Right lobe of liver (tissue), 6 donors: ENCODE measurements around the gene PCDHGC4. TPM values are rescaled to one million over a fixed set of nuclear protein-coding genes. Genes with fewer than 3 reads are reported as not detected.

ENCODE experiments used
- ATAC-seq, 4 donors: fragments of 200-7000 bp; cut with Tn5 transposase; one replicate each; pipeline ENCODE4 v1.9.1; 2020; ENCODE audit warnings: mild to moderate bottlenecking in 4 of 4, moderate library complexity in 4 of 4
- DNase-seq, 3 donors: peaks; one replicate each; pipeline ENCODE4 v3.0.0-alpha.2; 2020
- H3K27ac ChIP-seq, 3 donors: fragments of 200-600 bp; one replicate each; pipeline ENCODE4 v1.8.0; 2022
- H3K27me3 ChIP-seq, 2 donors: fragments of 200-600 bp; one replicate each; pipeline ENCODE4 v1.8.0; 2022
- H3K36me3 ChIP-seq, 4 donors: fragments of 200-600 bp; sonication (generic) in 1 of 4; one replicate each; pipeline versions ENCODE4 v1.5.1 to v1.8.0; 2017 to 2022; ENCODE audit warnings: control low read depth in 1 of 4
- H3K4me1 ChIP-seq, 4 donors: fragments of 200-600 bp; sonication (generic) in 1 of 4; one replicate each; pipeline versions ENCODE4 v1.5.1 to v1.8.0; 2017 to 2022; ENCODE audit warnings: control low read depth in 1 of 4
- H3K4me3 ChIP-seq, 3 donors: fragments of 200-600 bp; one replicate each; pipeline ENCODE4 v1.8.0; 2022
- H3K9me3 ChIP-seq, 4 donors: fragments of 200-600 bp; sonication (generic) in 1 of 4; one replicate each; pipeline versions ENCODE4 v1.5.1 to v1.8.0; 2017 to 2022; ENCODE audit warnings: control low read depth in 1 of 4
- POLR2A ChIP-seq: fragments of 450-650 bp; IDR thresholded peaks from one replicate; pipeline ENCODE4 v1.6.1; 2017; ENCODE audit warnings: antibody characterized with exemption, mild to moderate bottlenecking
- WGBS: methylation state at CpG from one replicate; pipeline ENCODE4 v1.1.6; 2018; ENCODE audit warnings: low coverage, low lambda C conversion rate; ENCODE audit not compliant: insufficient coverage; ENCODE audit errors: missing lambda C conversion rate; 5-methylcytosine and 5-hydroxymethylcytosine counted together
- intact Hi-C, 2 donors: fragments of 100-400 bp; cut with DNase I; formaldehyde crosslinking; loops; one replicate each; pipeline versions ENCODE4 v1.11.2 to v1.14.1; 2022
- total RNA-seq, 6 experiments: library from RNA; depleted of rRNA in 2 of 6; stranded (reverse); fragments of >200 nt in 2 of 6; fragmentation: NEBNext Ultra II Directional in 3 of 6; extraction: Animal tissue kit (Norgen Biotek cat#: 25700) in 3 of 6; gene quantifications; one replicate each; pipeline versions ENCODE4 v1.1.0 to v1.2.4, GENCODE V29; 2016 to 2023
- TF ChIP-seq, protein P1 (sequence below), 4 donors: fragments of 200-600 bp in 3 of 4; fragments of 450-650 bp in 1 of 4; IDR thresholded peaks; one replicate each; pipeline versions ENCODE4 v1.5.1 to v1.8.0; 2016 to 2022; ENCODE audit warnings: antibody characterized with exemption in 4 of 4, mild to moderate bottlenecking in 2 of 4
- donor health status: DM: no; HTN: yes; CAD: no.
- donor health status: DM: no; HTN: no; CAD: no.
- donor health status: DM: no; HTN: no; CAD: no.
- donor health status: DM: no; HTN: yes; CAD: no.
- donor health status: DM: no; HTN: yes; CAD: no.

PCDHGC4 gene
- total RNA-seq, 6 experiments from 2014 or later: 0.20 to 10.7 (median 0.34) TPM

DNA sequence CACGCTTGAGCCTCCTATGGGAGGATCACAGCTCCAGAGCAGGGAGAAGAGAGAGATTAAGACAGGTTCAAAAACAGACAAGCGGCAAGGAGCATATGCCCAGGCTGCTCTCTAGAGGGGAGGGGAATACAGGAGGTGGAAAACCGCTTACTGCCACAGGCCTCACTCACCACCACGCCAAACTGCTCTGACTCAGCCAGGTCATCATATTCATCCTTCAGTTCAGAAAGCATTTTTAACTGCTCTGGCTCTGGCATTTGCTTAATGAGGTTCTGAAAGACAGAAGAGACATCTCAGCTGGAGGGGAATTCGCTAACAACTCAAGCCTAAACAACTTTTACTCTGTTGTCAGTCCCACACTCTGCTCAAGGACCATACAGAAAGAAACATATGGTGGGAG lies 44.2 kb downstream of the PCDHGC4 start:
- WGBS: 61% methylated on average over 4 of the region's 5 CpGs
- intact Hi-C loops: loop anchor here in 1 of 2 donors (10.0 kb wide), 1 partner anchor 54 kb away; the partner anchor contains the start of gene PCDHGC3
- no peak for TF ChIP-seq POLR2A
- TF ChIP-seq, protein P1, sequence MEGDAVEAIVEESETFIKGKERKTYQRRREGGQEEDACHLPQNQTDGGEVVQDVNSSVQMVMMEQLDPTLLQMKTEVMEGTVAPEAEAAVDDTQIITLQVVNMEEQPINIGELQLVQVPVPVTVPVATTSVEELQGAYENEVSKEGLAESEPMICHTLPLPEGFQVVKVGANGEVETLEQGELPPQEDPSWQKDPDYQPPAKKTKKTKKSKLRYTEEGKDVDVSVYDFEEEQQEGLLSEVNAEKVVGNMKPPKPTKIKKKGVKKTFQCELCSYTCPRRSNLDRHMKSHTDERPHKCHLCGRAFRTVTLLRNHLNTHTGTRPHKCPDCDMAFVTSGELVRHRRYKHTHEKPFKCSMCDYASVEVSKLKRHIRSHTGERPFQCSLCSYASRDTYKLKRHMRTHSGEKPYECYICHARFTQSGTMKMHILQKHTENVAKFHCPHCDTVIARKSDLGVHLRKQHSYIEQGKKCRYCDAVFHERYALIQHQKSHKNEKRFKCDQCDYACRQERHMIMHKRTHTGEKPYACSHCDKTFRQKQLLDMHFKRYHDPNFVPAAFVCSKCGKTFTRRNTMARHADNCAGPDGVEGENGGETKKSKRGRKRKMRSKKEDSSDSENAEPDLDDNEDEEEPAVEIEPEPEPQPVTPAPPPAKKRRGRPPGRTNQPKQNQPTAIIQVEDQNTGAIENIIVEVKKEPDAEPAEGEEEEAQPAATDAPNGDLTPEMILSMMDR (IDR thresholded peaks at IDR 0.05): no peak
- H3K36me3 ChIP-seq: peaks cover 0 to 38% (median 13%) of the 10 kb centered on the region in 4 donors
- H3K27ac ChIP-seq: peak overlapping the region; percentile 56 to 76 (median 68)
- no peaks in the 10 kb centered on the region for H3K27me3 ChIP-seq
- DNase-seq: no peak
- no peak overlapping the region for H3K4me3 ChIP-seq
- H3K4me1 ChIP-seq: peaks cover 0 to 49% (median 16%) of the 10 kb centered on the region in 4 donors
- peak in 2 of 4 donors; percentile 2 to 7 for ATAC-seq
- no peaks in the 10 kb centered on the region for H3K9me3 ChIP-seq

DNA sequence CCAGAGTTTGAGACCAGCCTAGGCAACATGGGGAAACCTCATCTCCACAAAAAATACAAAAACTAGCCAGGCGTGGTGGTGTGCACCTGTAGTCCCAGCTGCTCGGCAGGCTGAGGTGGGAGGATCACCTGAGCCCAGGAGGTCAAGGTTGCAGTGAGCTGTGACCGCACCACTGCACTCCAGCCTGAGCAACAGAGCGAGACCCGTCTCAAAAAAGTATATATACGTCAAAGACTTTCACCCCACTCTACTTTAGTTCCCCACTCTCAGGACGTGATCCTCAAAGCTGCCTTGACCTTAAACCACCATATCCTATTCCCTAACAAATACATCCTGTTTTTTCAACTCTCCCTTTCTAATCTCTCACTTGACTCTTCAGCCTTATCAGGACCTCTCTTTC lies 45.0 kb downstream of the PCDHGC4 start:
- 73% methylated on average over 2 of the region's 7 CpGs for WGBS
- peaks cover 0 to 38% (median 17%) of the 10 kb centered on the region in 4 donors for H3K36me3 ChIP-seq

DNA sequence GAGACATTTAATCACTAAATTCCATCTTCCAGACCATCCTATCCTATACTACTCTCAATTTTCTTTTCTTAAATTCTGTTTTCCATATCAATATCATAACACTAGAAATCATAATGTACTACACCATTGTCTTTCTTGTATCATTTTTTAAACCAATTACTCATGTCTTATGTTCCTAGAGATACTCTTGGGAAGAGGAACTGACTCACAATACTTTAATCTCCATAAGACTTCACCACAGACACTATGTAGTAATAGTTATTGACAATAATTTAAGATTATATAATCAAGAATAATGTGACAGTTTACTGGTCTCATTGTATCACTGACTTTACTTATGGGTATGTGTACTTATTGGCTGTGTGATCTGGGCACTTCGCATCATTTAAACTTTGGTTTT lies 47.9 kb downstream of the PCDHGC4 start:
- ATAC-seq: no peak
- no peak overlapping the region for H3K4me3 ChIP-seq
- 92% methylated on average over 1 of the region's 1 CpG for WGBS
- H3K4me1 ChIP-seq: peaks cover 0 to 26% (median 6%) of the 10 kb centered on the region in 4 donors
- H3K27me3 ChIP-seq: no peaks in the 10 kb centered on the region
- no peak overlapping the region for H3K27ac ChIP-seq
- no peaks in the 10 kb centered on the region for H3K9me3 ChIP-seq
- peaks cover 0 to 28% (median 17%) of the 10 kb centered on the region in 4 donors for H3K36me3 ChIP-seq
- no peak for DNase-seq
- intact Hi-C loops: no loop called here
- no peak for TF ChIP-seq POLR2A
- TF ChIP-seq, protein P1 (IDR thresholded peaks at IDR 0.05): no peak

More for the DNA sequence above, 45.0 kb downstream of the PCDHGC4 start:
- no peaks in the 10 kb centered on the region for H3K27me3 ChIP-seq
- no peak for ATAC-seq
- peak overlapping the region in 1 of 3 donors; percentile 76 for H3K27ac ChIP-seq
- H3K4me3 ChIP-seq: no peak overlapping the region
- intact Hi-C loops: loop anchor here in 1 of 2 donors (10.0 kb wide), 1 partner anchor 55 kb away; the partner anchor contains the start of gene PCDHGC3
- DNase-seq: no peak
- peaks cover 0 to 41% (median 15%) of the 10 kb centered on the region in 4 donors for H3K4me1 ChIP-seq
- no peak for TF ChIP-seq POLR2A
- TF ChIP-seq, protein P1 (IDR thresholded peaks at IDR 0.05): no peak
- no peaks in the 10 kb centered on the region for H3K9me3 ChIP-seq

DNA sequence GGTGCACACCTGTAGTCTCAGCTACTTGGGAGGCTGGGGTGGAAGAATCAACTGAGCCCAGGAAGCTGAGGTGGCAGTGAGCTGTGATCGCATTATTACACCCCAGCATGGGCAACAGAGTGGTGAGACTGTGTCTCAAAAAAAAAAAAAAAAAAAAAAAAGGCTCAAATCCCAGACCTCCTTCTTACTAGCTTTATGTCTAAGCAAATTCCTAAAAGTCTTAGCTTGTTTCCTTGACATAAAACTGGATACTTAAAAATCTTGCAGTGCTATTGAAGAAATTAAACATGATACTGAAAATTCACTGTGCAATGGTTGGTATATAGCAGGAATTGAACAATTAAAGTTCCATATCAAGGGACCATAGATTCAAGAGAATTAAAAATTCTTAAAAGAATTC lies 49.1 kb downstream of the PCDHGC4 start:
- ATAC-seq: no peak
- DNase-seq: no peak
- Histone ChIP-seq H3K27ac (no peak overlapping the region), H3K36me3 (peaks cover 0 to 22% (median 14%) of the 10 kb centered on the region in 4 donors), H3K4me3 (no peak overlapping the region), H3K9me3 (no peaks in the 10 kb centered on the region), H3K4me1 (peaks cover 0 to 16% (median 3%) of the 10 kb centered on the region in 4 donors), H3K27me3 (no peaks in the 10 kb centered on the region)
- WGBS: no CpG with 5 or more reads among the region's 1 CpG
- intact Hi-C loops: no loop called here
- TF ChIP-seq, protein P1 (IDR thresholded peaks at IDR 0.05): no peak
- no peak for TF ChIP-seq POLR2A
